ENCODE results near the gene DTL.
"Not testable (repeated sequence)": the region's sequence is repeated elsewhere in the genome, so short reads cannot be mapped to it uniquely, and the experiment has no call there.

Gene DTL

GRCh38 chr1:212035123-212035834 is at the start of gene DTL, which contains the start of gene INTS7:
DTL (plus strand) TSS chr1:212035748; CDS start chr1:212035891, 143 bp downstream.
INTS7 (minus strand) TSS chr1:212035557; CDS start chr1:212035437, 120 bp downstream.
- peak; percentile 96 to 98 (median 97) for DNase-seq (ENCODE audit: low read depth in 2 of 3, low spot score in 1 of 3)

- no peak for DNase-seq (ENCODE audit: low read depth in 2 of 3, low spot score in 1 of 3)
These were observed 48.8 kb upstream of the DTL start for GRCh38 chr1:211986628-211987254.

- no peak for DNase-seq (ENCODE audit: low read depth in 2 of 3, low spot score in 1 of 3)
These were observed 43.9 kb upstream of the DTL start for GRCh38 chr1:211991695-211992094.

GRCh38 chr1:211997426-211997825 is 38.1 kb upstream of the DTL start:
- DNase-seq (ENCODE audit: low read depth in 2 of 3, low spot score in 1 of 3), result not testable (repeated sequence)

GRCh38 chr1:212002536-212002935 is 33.0 kb upstream of the DTL start:
- no peak for DNase-seq (ENCODE audit: low read depth in 2 of 3, low spot score in 1 of 3)

GRCh38 chr1:212004895-212005608 is 30.5 kb upstream of the DTL start:
- DNase-seq (ENCODE audit: low read depth in 2 of 3, low spot score in 1 of 3), result no peak

GRCh38 chr1:212007178-212007577 is 28.4 kb upstream of the DTL start:
- no peak for DNase-seq (ENCODE audit: low read depth in 2 of 3, low spot score in 1 of 3)

GRCh38 chr1:212007886-212008285 is 27.7 kb upstream of the DTL start:
- no peak for DNase-seq (ENCODE audit: low read depth in 2 of 3, low spot score in 1 of 3)

GRCh38 chr1:212009561-212009960 is 26.0 kb upstream of the DTL start:
- DNase-seq (ENCODE audit: low read depth in 2 of 3, low spot score in 1 of 3), result no peak

GRCh38 chr1:212010004-212010403 is 25.5 kb upstream of the DTL start:
- no peak for DNase-seq (ENCODE audit: low read depth in 2 of 3, low spot score in 1 of 3)

GRCh38 chr1:212012034-212012740 is 23.4 kb upstream of the DTL start:
- DNase-seq (ENCODE audit: low read depth in 2 of 3, low spot score in 1 of 3), result peak; percentile 34 to 69 (median 59)

GRCh38 chr1:212013672-212014071 is 21.9 kb upstream of the DTL start:
- DNase-seq (ENCODE audit: low read depth in 2 of 3, low spot score in 1 of 3), result no peak

GRCh38 chr1:212020975-212021374 is 14.6 kb upstream of the DTL start:
- no peak for DNase-seq (ENCODE audit: low read depth in 2 of 3, low spot score in 1 of 3)

- no peak for DNase-seq (ENCODE audit: low read depth in 2 of 3, low spot score in 1 of 3)
These were observed 14.0 kb upstream of the DTL start for GRCh38 chr1:212021563-212021962.

- not testable (repeated sequence) for DNase-seq (ENCODE audit: low read depth in 2 of 3, low spot score in 1 of 3)
These were observed 12.6 kb upstream of the DTL start for GRCh38 chr1:212022908-212023307.

GRCh38 chr1:212024469-212025149 is 10.9 kb upstream of the DTL start:
- DNase-seq (ENCODE audit: low read depth in 2 of 3, low spot score in 1 of 3), result no peak

GRCh38 chr1:212027727-212028126 is 7.8 kb upstream of the DTL start:
- DNase-seq (ENCODE audit: low read depth in 2 of 3, low spot score in 1 of 3), result not testable (repeated sequence)

GRCh38 chr1:212030936-212031528 is 4.5 kb upstream of the DTL start:
- no peak for DNase-seq (ENCODE audit: low read depth in 2 of 3, low spot score in 1 of 3)

GRCh38 chr1:212034516-212035122 is 929 bp upstream of the DTL start:
- DNase-seq (ENCODE audit: low read depth in 2 of 3, low spot score in 1 of 3), result no peak

All from stimulated activated CD4-positive, alpha-beta T cell treated with anti-CD3 and anti-CD28 coated beads, Interleukin-12 subunit alpha, Interleukin-12 subunit beta, amount 100 ng/mL, for 48 hours (primary cell).